Activated T-cell treated with anti-CD3 and anti-CD28 coated beads, Interleukin-2, amount 50 U/mL, for 72 hours (primary cell): ENCODE measurements around the gene FOXO1. TPM values are rescaled to one million over a fixed set of nuclear protein-coding genes. Genes with fewer than 3 reads are reported as not detected.

Source experiments
- ATAC-seq, 2 donors: fragments of 150-1000 bp; cut with Tn5 transposase; replicated peaks in 1 of 2; 2 replicates each; pipeline ENCODE4 v1.10.0; 2021; ENCODE audit warnings: moderate library complexity in 2 of 2, mild to moderate bottlenecking in 1 of 2
- DNase-seq, 2 donors: peaks; one replicate each; pipeline ENCODE4 v3.0.0; 2021 to 2022; ENCODE audit warnings: mixed read lengths in 1 of 2
- H3K27ac Mint-ChIP-seq: one replicate; pipeline ENCODE4 v1.8.0; 2022; ENCODE audit warnings: mild to moderate bottlenecking, moderate library complexity, mixed read lengths
- H3K27me3 Mint-ChIP-seq: one replicate; pipeline ENCODE4 v1.8.0; 2022; ENCODE audit warnings: low read depth, mixed read lengths
- H3K36me3 Mint-ChIP-seq, 2 donors: one replicate each; pipeline ENCODE4 v1.8.0; 2022; ENCODE audit warnings: mixed read lengths in 2 of 2, mild to moderate bottlenecking in 1 of 2; ENCODE audit not compliant: insufficient read depth in 2 of 2
- H3K4me1 Mint-ChIP-seq: one replicate; pipeline ENCODE4 v1.8.0; 2022; ENCODE audit warnings: low read depth, mixed read lengths
- H3K4me3 Mint-ChIP-seq, 2 donors: one replicate each; pipeline ENCODE4 v1.8.0; 2022; ENCODE audit warnings: mild to moderate bottlenecking in 2 of 2, mixed read lengths in 2 of 2, moderate library complexity in 2 of 2
- H3K9me3 Mint-ChIP-seq, 2 donors: one replicate each; pipeline ENCODE4 v1.8.0; 2022; ENCODE audit warnings: mixed read lengths in 2 of 2
- total RNA-seq, 2 donors: library from RNA; stranded (reverse); gene quantifications; one replicate each; pipeline ENCODE4 v1.2.3, GENCODE V29; 2022

Gene FOXO1
- total RNA-seq, 2 donors from 2014 or later: 47.0 to 56.9 TPM

- peaks cover 96% of the 10 kb centered on the region for H3K4me1 Mint-ChIP-seq
- H3K36me3 Mint-ChIP-seq: peaks cover 4 to 15% of the 10 kb centered on the region in 2 donors
- H3K27me3 Mint-ChIP-seq: no peaks in the 10 kb centered on the region
- peak overlapping the region in 1 of 2 donors; percentile 23 for H3K4me3 Mint-ChIP-seq
- peak; percentile 31 to 47 for ATAC-seq
- peak in 1 of 2 donors; percentile 27 for DNase-seq
- no peaks in the 10 kb centered on the region for H3K9me3 Mint-ChIP-seq
- H3K27ac Mint-ChIP-seq: peak overlapping the region; percentile 11
Measured at GRCh38 chr13:40640845-40641458, 25.5 kb downstream of the FOXO1 start.

GRCh38 chr13:40640202-40640601 lies 26.2 kb downstream of the FOXO1 start:
- Mint-ChIP-seq H3K27me3 (no peaks in the 10 kb centered on the region), H3K4me3 (no peak overlapping the region), H3K4me1 (peaks cover 96% of the 10 kb centered on the region), H3K9me3 (no peaks in the 10 kb centered on the region), H3K27ac (peak overlapping the region; percentile 26), H3K36me3 (peaks cover 4 to 15% of the 10 kb centered on the region in 2 donors)
- DNase-seq: no peak
- ATAC-seq: peak in 1 of 2 donors; percentile 5

- Mint-ChIP-seq H3K27ac (peak overlapping the region; percentile 60), H3K4me1 (peaks cover 96% of the 10 kb centered on the region), H3K36me3 (peaks cover 4 to 15% of the 10 kb centered on the region in 2 donors), H3K27me3 (no peaks in the 10 kb centered on the region), H3K4me3 (no peak overlapping the region), H3K9me3 (no peaks in the 10 kb centered on the region)
- ATAC-seq (no peak), DNase-seq (no peak)
Measured at GRCh38 chr13:40639221-40639681, 27.2 kb downstream of the FOXO1 start.

- ATAC-seq (no peak), DNase-seq (no peak)
- Mint-ChIP-seq H3K36me3 (peaks cover 4 to 14% of the 10 kb centered on the region in 2 donors), H3K27ac (peak overlapping the region; percentile 90), H3K4me3 (peak overlapping the region in 1 of 2 donors; percentile 46), H3K4me1 (peaks cover 95% of the 10 kb centered on the region), H3K27me3 (no peaks in the 10 kb centered on the region), H3K9me3 (no peaks in the 10 kb centered on the region)
Measured at GRCh38 chr13:40637643-40638042, 28.8 kb downstream of the FOXO1 start.

- H3K36me3 Mint-ChIP-seq: peaks cover 2 to 24% of the 10 kb centered on the region in 2 donors
- peak; percentile 62 to 72 for ATAC-seq
- no peak for DNase-seq
Measured at GRCh38 chr13:40635315-40635995, 31.0 kb downstream of the FOXO1 start.

GRCh38 chr13:40632915-40633314 lies 33.5 kb downstream of the FOXO1 start:
- H3K27me3 Mint-ChIP-seq: no peaks in the 10 kb centered on the region
- no peak overlapping the region for H3K4me3 Mint-ChIP-seq
- DNase-seq (no peak), ATAC-seq (no peak)
- H3K9me3 Mint-ChIP-seq: no peaks in the 10 kb centered on the region
- peaks cover 95% of the 10 kb centered on the region for H3K4me1 Mint-ChIP-seq
- peak overlapping the region; percentile 54 for H3K27ac Mint-ChIP-seq
- peaks cover 2 to 21% of the 10 kb centered on the region in 2 donors for H3K36me3 Mint-ChIP-seq

More at GRCh38 chr13:40635315-40635995, 31.0 kb downstream of the FOXO1 start:
- peaks cover 96% of the 10 kb centered on the region for H3K4me1 Mint-ChIP-seq
- H3K27me3 Mint-ChIP-seq: no peaks in the 10 kb centered on the region
- H3K4me3 Mint-ChIP-seq: peak overlapping the region; percentile 7 to 32
- H3K9me3 Mint-ChIP-seq: no peaks in the 10 kb centered on the region
- H3K27ac Mint-ChIP-seq: peak overlapping the region; percentile 86

- DNase-seq (no peak), ATAC-seq (no peak)
- H3K27me3 Mint-ChIP-seq: no peaks in the 10 kb centered on the region
- peak overlapping the region; percentile 86 for H3K27ac Mint-ChIP-seq
- H3K9me3 Mint-ChIP-seq: no peaks in the 10 kb centered on the region
- peaks cover 93% of the 10 kb centered on the region for H3K4me1 Mint-ChIP-seq
- peak overlapping the region; percentile 54 to 81 for H3K4me3 Mint-ChIP-seq
- peaks cover 2 to 22% of the 10 kb centered on the region in 2 donors for H3K36me3 Mint-ChIP-seq
Measured at GRCh38 chr13:40631605-40632004, 34.8 kb downstream of the FOXO1 start.

- peaks cover 95% of the 10 kb centered on the region for H3K4me1 Mint-ChIP-seq
- no peaks in the 10 kb centered on the region for H3K27me3 Mint-ChIP-seq
- ATAC-seq (peak; percentile 57 to 65), DNase-seq (no peak)
- peak overlapping the region; percentile 33 for H3K27ac Mint-ChIP-seq
- peak overlapping the region; percentile 7 to 30 for H3K4me3 Mint-ChIP-seq
- no peaks in the 10 kb centered on the region for H3K9me3 Mint-ChIP-seq
- peaks cover 2 to 22% of the 10 kb centered on the region in 2 donors for H3K36me3 Mint-ChIP-seq
Measured at GRCh38 chr13:40629678-40630384, 36.6 kb downstream of the FOXO1 start.

- H3K9me3 Mint-ChIP-seq: no peaks in the 10 kb centered on the region
- H3K27me3 Mint-ChIP-seq: no peaks in the 10 kb centered on the region
- DNase-seq (no peak), ATAC-seq (no peak)
- H3K36me3 Mint-ChIP-seq: peaks cover 2 to 23% of the 10 kb centered on the region in 2 donors
- peak overlapping the region; percentile 59 for H3K27ac Mint-ChIP-seq
- H3K4me3 Mint-ChIP-seq: no peak overlapping the region
- peaks cover 94% of the 10 kb centered on the region for H3K4me1 Mint-ChIP-seq
Measured at GRCh38 chr13:40626977-40627376, 39.5 kb downstream of the FOXO1 start.

- ATAC-seq (no peak), DNase-seq (no peak)
- Mint-ChIP-seq H3K9me3 (no peaks in the 10 kb centered on the region), H3K4me3 (peak overlapping the region in 1 of 2 donors; percentile 3), H3K27me3 (no peaks in the 10 kb centered on the region), H3K36me3 (peaks cover 1 to 21% of the 10 kb centered on the region in 2 donors), H3K4me1 (peaks cover 90% of the 10 kb centered on the region), H3K27ac (peak overlapping the region; percentile 59)
Measured at GRCh38 chr13:40626561-40626960, 39.9 kb downstream of the FOXO1 start.

- H3K27me3 Mint-ChIP-seq: no peaks in the 10 kb centered on the region
- ATAC-seq (no peak), DNase-seq (no peak)
- no peak overlapping the region for H3K27ac Mint-ChIP-seq
- no peak overlapping the region for H3K4me3 Mint-ChIP-seq
- H3K4me1 Mint-ChIP-seq: peaks cover 86% of the 10 kb centered on the region
- no peaks in the 10 kb centered on the region for H3K9me3 Mint-ChIP-seq
- peaks cover 0 to 17% of the 10 kb centered on the region in 2 donors for H3K36me3 Mint-ChIP-seq
Measured at GRCh38 chr13:40624986-40625385, 41.5 kb downstream of the FOXO1 start.

- DNase-seq (peak; percentile 53 to 54), ATAC-seq (peak; percentile 90 to 91)
- Mint-ChIP-seq H3K36me3 (peaks cover 0 to 17% of the 10 kb centered on the region in 2 donors), H3K4me3 (peak overlapping the region in 1 of 2 donors; percentile 13), H3K27ac (no peak overlapping the region), H3K4me1 (peaks cover 86% of the 10 kb centered on the region), H3K9me3 (no peaks in the 10 kb centered on the region), H3K27me3 (no peaks in the 10 kb centered on the region)
Measured at GRCh38 chr13:40624383-40624782, 42.1 kb downstream of the FOXO1 start.

- ATAC-seq: no peak
- Mint-ChIP-seq H3K9me3 (no peaks in the 10 kb centered on the region), H3K27me3 (no peaks in the 10 kb centered on the region), H3K27ac (peak overlapping the region; percentile 90), H3K4me1 (peaks cover 89% of the 10 kb centered on the region), H3K4me3 (peak overlapping the region in 1 of 2 donors; percentile 57), H3K36me3 (peaks cover 0 to 12% of the 10 kb centered on the region in 2 donors)
- DNase-seq: no peak
Measured at GRCh38 chr13:40622761-40623160, 43.7 kb downstream of the FOXO1 start.
